Neural crest cell (in vitro differentiated cells): ENCODE measurements around the gene GIMAP5. TPM values are rescaled to one million over a fixed set of nuclear protein-coding genes. Genes with fewer than 3 reads are reported as not detected.
"Not testable (repeated sequence)": the region's sequence is repeated elsewhere in the genome, so short reads cannot be mapped to it uniquely, and the experiment has no call there.

Source experiments
- DNase-seq: peaks from one replicate; pipeline ENCODE4 v3.0.0; 2021; ENCODE audit warnings: low read depth, mixed read lengths, low spot score
- H3K27ac Mint-ChIP-seq: one replicate; pipeline ENCODE4 v1.8.0; 2021; ENCODE audit warnings: mild to moderate bottlenecking, mixed read lengths; ENCODE audit not compliant: unreplicated experiment
- H3K27me3 Mint-ChIP-seq: 2 replicates; pipeline ENCODE4 v1.8.0; 2021; ENCODE audit warnings: low read depth, mild to moderate bottlenecking, mixed read lengths
- H3K36me3 Mint-ChIP-seq: 2 replicates; pipeline ENCODE4 v1.8.0; 2021; ENCODE audit warnings: low read depth, mild to moderate bottlenecking, mixed read lengths
- H3K4me1 Mint-ChIP-seq: 2 replicates; pipeline ENCODE4 v1.8.0; 2021; ENCODE audit warnings: mixed read lengths
- H3K4me3 Mint-ChIP-seq: one replicate; pipeline ENCODE4 v1.8.0; 2021; ENCODE audit warnings: mild to moderate bottlenecking, mixed read lengths
- H3K9me3 Mint-ChIP-seq: 2 replicates; pipeline ENCODE4 v1.8.0; 2021; ENCODE audit warnings: mixed read lengths
- total RNA-seq: library from RNA; stranded (reverse); gene quantifications from 2 replicates; pipeline ENCODE4 v1.2.1, GENCODE V29; 2021
- TF ChIP-seq, protein P1 (sequence below): fragments of 200-600 bp; sonication (generic); conservative IDR thresholded peaks from 2 replicates; pipeline ENCODE4 v1.5.0; 2021; ENCODE audit warnings: antibody characterized with exemption, mild to moderate bottlenecking

GIMAP5 gene
- total RNA-seq, 1 donor from 2014 or later: 0.19 TPM

DNA sequence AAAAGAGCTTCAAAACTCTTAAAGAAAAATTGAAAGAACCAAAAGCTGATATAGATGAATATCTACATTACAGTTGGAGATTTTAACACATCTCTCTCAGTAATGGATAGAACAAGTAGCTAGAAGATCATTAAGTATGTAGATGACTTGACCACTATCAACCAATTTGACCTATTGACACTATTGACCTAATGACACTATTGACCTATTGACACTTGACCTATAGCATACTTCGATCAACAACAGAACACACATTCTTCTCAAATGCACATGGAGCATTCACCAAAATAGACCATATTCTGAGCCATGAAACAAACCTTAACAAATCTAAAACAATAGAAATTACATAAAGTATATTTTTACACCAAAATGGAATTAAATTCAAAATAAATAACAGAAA lies 22.3 kb downstream of the GIMAP5 start:
- Mint-ChIP-seq H3K36me3 (no peaks in the 10 kb centered on the region), H3K4me1 (peaks cover 4% of the 10 kb centered on the region), H3K27ac (no peak overlapping the region), H3K4me3 (no peak overlapping the region), H3K27me3 (peaks cover 15% of the 10 kb centered on the region), H3K9me3 (peaks cover 3% of the 10 kb centered on the region)
- DNase-seq: no peak
- TF ChIP-seq, protein P1, sequence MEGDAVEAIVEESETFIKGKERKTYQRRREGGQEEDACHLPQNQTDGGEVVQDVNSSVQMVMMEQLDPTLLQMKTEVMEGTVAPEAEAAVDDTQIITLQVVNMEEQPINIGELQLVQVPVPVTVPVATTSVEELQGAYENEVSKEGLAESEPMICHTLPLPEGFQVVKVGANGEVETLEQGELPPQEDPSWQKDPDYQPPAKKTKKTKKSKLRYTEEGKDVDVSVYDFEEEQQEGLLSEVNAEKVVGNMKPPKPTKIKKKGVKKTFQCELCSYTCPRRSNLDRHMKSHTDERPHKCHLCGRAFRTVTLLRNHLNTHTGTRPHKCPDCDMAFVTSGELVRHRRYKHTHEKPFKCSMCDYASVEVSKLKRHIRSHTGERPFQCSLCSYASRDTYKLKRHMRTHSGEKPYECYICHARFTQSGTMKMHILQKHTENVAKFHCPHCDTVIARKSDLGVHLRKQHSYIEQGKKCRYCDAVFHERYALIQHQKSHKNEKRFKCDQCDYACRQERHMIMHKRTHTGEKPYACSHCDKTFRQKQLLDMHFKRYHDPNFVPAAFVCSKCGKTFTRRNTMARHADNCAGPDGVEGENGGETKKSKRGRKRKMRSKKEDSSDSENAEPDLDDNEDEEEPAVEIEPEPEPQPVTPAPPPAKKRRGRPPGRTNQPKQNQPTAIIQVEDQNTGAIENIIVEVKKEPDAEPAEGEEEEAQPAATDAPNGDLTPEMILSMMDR: no peak

DNA sequence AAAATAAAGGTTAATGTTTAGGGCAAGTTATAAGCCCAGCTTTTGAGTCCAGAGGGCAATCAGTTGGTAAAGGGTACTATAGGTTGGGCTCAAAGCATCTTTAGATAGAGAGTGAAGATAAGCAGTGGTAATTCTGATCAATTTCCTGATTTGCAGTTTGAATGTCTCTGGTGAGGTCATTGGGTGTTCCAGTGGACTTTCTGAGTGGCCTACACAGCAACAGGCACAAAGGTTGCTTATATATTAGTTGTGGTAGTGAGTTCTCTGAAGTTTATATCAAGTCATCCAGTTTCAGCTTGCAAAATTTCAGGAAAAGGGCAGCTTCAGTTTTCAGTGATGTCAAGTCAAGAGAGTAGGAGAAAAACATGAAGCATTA lies 29.1 kb downstream of the GIMAP5 start:
- Mint-ChIP-seq H3K36me3 (no peaks in the 10 kb centered on the region), H3K27me3 (peaks cover 2% of the 10 kb centered on the region), H3K27ac (no peak overlapping the region), H3K9me3 (peaks cover 2% of the 10 kb centered on the region), H3K4me3 (no peak overlapping the region), H3K4me1 (no peaks in the 10 kb centered on the region)
- TF ChIP-seq, protein P1: no peak
- DNase-seq: no peak

DNA sequence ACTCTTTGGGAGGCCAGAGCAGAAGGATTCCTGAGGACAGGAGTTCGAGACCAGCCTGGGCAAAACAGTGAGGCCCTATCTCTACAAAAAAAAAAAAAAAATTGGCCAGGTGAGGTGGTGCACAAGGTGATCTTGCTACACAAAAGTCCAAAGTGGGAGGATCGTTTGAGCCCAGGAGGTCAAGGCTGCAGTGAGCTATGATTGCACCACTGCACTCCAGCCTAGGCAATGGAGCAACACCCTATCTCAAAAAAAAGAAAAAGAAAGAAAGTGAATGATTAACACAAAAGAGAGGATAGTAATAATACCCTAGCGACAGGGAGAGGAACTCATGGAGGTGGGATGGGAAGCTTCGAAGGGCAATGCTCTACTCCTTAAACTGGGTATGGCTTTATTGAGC lies 32.5 kb downstream of the GIMAP5 start:
- Mint-ChIP-seq H3K27me3 (peaks cover 18% of the 10 kb centered on the region), H3K36me3 (no peaks in the 10 kb centered on the region), H3K9me3 (peaks cover 3% of the 10 kb centered on the region), H3K4me3 (no peak overlapping the region), H3K4me1 (no peaks in the 10 kb centered on the region), H3K27ac (no peak overlapping the region)
- TF ChIP-seq, protein P1: no peak
- no peak for DNase-seq

DNA sequence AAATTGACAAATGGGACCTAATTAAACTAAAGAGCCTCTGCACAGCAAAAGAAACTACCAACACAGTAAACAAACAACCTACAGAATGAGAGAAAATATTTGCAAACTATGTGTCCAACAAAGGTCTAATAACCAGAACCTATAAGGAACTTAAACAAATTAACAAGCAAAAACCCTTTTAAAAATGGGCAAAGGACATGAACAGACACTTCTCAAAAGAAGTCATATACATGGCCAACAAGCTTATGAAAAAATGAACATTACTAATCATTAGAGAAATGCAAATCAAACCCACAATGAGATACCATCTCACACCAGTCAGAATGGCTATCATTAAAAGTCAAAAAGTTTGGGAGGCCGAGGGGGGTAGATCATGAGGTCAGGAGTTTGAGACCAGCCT lies 36.9 kb downstream of the GIMAP5 start:
- H3K4me3 Mint-ChIP-seq, H3K4me1 Mint-ChIP-seq, H3K9me3 Mint-ChIP-seq, DNase-seq, H3K27ac Mint-ChIP-seq, H3K36me3 Mint-ChIP-seq: not testable (repeated sequence)
- H3K27me3 Mint-ChIP-seq: peaks cover 41% of the 10 kb centered on the region

DNA sequence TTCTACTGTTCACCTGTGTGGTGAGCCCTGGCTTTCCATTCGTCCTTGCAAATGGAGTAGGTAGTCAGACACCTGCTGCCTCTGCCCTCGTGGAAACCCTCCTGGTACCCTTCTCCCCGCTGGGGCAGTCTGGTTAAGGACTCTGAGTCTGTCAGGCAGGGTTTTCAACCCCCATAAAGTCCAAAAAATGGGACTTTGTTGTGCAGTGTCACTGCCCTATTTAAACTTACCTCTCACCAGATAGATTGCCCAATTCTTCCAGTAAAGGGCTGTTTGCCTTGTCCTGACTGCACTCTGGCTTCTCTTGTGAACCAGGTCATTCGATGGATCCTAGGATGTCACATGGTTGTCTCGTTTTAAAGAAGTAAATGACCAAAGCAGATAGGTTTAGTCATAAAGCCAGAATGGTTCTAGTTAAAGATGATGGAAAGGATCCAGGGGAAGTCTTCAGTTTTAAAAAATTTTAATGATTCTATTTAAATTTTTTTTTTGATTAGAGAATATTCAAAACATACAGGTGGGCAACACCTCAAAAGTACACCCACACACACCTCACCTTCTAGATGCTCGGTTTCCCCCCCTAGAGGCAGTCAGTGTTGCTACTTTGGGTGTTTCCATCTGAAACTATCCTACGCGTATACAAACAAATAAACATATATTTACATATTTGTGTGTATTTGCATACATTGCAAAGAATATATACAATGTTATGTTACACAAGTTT lies 41.0 kb downstream of the GIMAP5 start:
- Mint-ChIP-seq H3K27me3 (peaks cover 32% of the 10 kb centered on the region), H3K27ac (no peak overlapping the region), H3K4me3 (no peak overlapping the region), H3K4me1 (no peaks in the 10 kb centered on the region), H3K9me3 (peaks cover 3% of the 10 kb centered on the region), H3K36me3 (no peaks in the 10 kb centered on the region)
- TF ChIP-seq, protein P1: no peak
- DNase-seq: no peak

DNA sequence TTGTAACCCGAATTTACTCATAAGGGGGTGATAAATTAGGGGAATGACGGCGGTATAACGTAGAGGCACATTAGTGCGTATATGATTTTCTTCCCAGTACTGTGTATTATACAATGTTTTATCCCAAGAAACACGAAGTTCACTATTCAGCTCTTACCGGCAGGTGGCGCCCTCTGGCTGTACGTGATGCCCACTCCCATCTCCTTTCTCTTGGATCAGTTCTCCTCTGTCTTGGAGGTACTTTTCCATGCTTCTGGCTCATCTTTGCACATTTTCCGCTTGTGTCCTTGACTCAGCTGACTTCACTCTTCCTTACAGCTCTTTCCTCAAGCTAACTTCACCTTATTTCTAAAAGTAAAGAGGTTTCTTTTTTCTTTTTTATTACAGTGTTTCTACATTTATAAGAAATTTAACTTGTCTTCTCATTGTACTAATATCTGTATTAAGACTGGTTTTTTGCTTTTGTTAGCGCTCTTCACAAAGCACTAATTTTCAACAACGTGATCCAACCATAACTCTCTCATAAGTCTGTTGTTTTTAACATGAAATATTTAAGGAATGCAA lies 41.6 kb downstream of the GIMAP5 start:
- DNase-seq: peak; percentile 87
- peaks cover 28% of the 10 kb centered on the region for H3K27me3 Mint-ChIP-seq
- no peak overlapping the region for H3K4me3 Mint-ChIP-seq
- TF ChIP-seq, protein P1: peak; percentile 96
- H3K27ac Mint-ChIP-seq: no peak overlapping the region
- no peaks in the 10 kb centered on the region for H3K9me3 Mint-ChIP-seq
- no peaks in the 10 kb centered on the region for H3K4me1 Mint-ChIP-seq
- H3K36me3 Mint-ChIP-seq: no peaks in the 10 kb centered on the region
